ENCODE data around the gene OLFM1. TPM values are rescaled to one million over a fixed set of nuclear protein-coding genes. Genes with fewer than 3 reads are reported as not detected.
"Not testable (repeated sequence)": the region's sequence is repeated elsewhere in the genome, so short reads cannot be mapped to it uniquely, and the experiment has no call there.

OLFM1 gene
- total RNA-seq, 1 donor from 2014 or later, result 5.5 TPM

DNA sequence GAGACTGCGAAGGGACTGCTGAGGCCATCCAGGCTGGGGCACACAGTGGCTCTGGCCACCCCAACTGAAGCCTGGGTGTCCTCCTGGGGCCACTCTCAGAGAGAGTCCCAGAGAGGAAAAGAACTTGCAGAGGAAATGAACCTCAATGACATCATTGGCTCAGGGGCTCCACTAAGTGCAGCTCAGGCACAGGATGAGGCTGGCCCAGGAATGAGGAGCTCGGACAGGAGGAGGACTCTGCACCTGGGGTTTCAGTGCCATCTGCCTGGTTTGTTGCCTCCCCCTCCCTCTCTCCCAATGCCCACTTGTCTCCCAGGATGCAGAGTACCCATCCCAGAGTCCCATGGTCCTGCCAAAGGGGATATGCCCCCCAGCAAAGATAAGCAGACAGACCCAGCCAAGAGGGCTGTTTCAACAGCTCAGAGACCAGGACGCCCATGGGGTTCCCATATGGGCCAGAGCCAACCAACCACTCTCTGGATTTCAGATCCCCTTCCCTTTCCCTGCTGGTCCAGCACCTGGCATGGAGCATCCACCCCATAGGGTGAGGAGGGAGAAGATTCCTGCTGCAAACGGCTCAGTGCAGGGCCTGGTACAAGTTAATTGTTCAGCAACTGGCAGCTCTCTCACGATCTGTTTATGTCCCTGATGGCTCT is 26.9 kb upstream of the OLFM1 start:
- Histone ChIP-seq H4K20me1 (ENCODE audit: insufficient read depth, low read length) (no peaks in the 10 kb centered on the region), H2AFZ (ENCODE audit: low read depth, low read length) (no peak overlapping the region), H3K79me2 (ENCODE audit: insufficient read depth, low read length) (no peaks in the 10 kb centered on the region), H3K4me2 (ENCODE audit: low read length) (no peak overlapping the region), H3K27ac (ENCODE audit: low read depth, low read length) (no peak overlapping the region), H3K27me3 (ENCODE audit: insufficient read depth, low read length) (no peaks in the 10 kb centered on the region), H3K36me3 (ENCODE audit: insufficient read depth, low read length) (no peaks in the 10 kb centered on the region), H3K9me3 (ENCODE audit: insufficient read depth, low read depth, low read length) (no peaks in the 10 kb centered on the region), H3K9ac (ENCODE audit: low read length) (no peak overlapping the region), H3K4me3 (ENCODE audit: insufficient read depth, low read depth, low read length) (no peak overlapping the region), H3K4me1 (ENCODE audit: insufficient read depth, low read length) (no peaks in the 10 kb centered on the region)
- Mint-ChIP-seq H3K36me3 (ENCODE audit: low read depth, unreplicated experiment) (no peaks in the 10 kb centered on the region), H3K27ac (ENCODE audit: unreplicated experiment) (no peak overlapping the region), H3K9me3 (ENCODE audit: unreplicated experiment) (peaks cover 17% of the 10 kb centered on the region), H3K4me3 (ENCODE audit: unreplicated experiment) (no peak overlapping the region), H3K27me3 (ENCODE audit: low read depth, unreplicated experiment) (peaks cover 45% of the 10 kb centered on the region), H3K4me1 (ENCODE audit: low read depth, unreplicated experiment) (no peaks in the 10 kb centered on the region)
- DNase-seq (ENCODE audit: low read depth), result no peak
- TF ChIP-seq, protein P1, sequence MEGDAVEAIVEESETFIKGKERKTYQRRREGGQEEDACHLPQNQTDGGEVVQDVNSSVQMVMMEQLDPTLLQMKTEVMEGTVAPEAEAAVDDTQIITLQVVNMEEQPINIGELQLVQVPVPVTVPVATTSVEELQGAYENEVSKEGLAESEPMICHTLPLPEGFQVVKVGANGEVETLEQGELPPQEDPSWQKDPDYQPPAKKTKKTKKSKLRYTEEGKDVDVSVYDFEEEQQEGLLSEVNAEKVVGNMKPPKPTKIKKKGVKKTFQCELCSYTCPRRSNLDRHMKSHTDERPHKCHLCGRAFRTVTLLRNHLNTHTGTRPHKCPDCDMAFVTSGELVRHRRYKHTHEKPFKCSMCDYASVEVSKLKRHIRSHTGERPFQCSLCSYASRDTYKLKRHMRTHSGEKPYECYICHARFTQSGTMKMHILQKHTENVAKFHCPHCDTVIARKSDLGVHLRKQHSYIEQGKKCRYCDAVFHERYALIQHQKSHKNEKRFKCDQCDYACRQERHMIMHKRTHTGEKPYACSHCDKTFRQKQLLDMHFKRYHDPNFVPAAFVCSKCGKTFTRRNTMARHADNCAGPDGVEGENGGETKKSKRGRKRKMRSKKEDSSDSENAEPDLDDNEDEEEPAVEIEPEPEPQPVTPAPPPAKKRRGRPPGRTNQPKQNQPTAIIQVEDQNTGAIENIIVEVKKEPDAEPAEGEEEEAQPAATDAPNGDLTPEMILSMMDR (IDR thresholded peaks at IDR 0.05; ENCODE audit: insufficient read depth, low read depth, low read length), result no peak
- TF ChIP-seq EZH2 (IDR thresholded peaks at IDR 0.05; ENCODE audit: insufficient read depth, low read length), result no peak
- no peak for FAIRE-seq

GRCh38 chr9:135061441-135061840 is 26.0 kb upstream of the OLFM1 start:
- DNase-seq (ENCODE audit: low read depth) (no peak), FAIRE-seq (no peak)
- Mint-ChIP-seq H3K36me3 (ENCODE audit: low read depth, unreplicated experiment) (peaks cover 3% of the 10 kb centered on the region), H3K9me3 (ENCODE audit: unreplicated experiment) (peaks cover 22% of the 10 kb centered on the region), H3K27ac (ENCODE audit: unreplicated experiment) (no peak overlapping the region), H3K4me3 (ENCODE audit: unreplicated experiment) (no peak overlapping the region), H3K27me3 (ENCODE audit: low read depth, unreplicated experiment) (peaks cover 52% of the 10 kb centered on the region), H3K4me1 (ENCODE audit: low read depth, unreplicated experiment) (no peaks in the 10 kb centered on the region)
- no peak overlapping the region for H3K27ac ChIP-seq (ENCODE audit: low read depth, low read length)
- no peaks in the 10 kb centered on the region for H3K79me2 ChIP-seq (ENCODE audit: insufficient read depth, low read length)
- no peak overlapping the region for H3K9ac ChIP-seq (ENCODE audit: low read length)
- H3K27me3 ChIP-seq (ENCODE audit: insufficient read depth, low read length), result no peaks in the 10 kb centered on the region
- H3K9me3 ChIP-seq (ENCODE audit: insufficient read depth, low read depth, low read length), result no peaks in the 10 kb centered on the region
- no peaks in the 10 kb centered on the region for H3K4me1 ChIP-seq (ENCODE audit: insufficient read depth, low read length)
- no peak overlapping the region for H3K4me3 ChIP-seq (ENCODE audit: insufficient read depth, low read depth, low read length)
- H3K4me2 ChIP-seq (ENCODE audit: low read length), result no peak overlapping the region
- H3K36me3 ChIP-seq (ENCODE audit: insufficient read depth, low read length), result no peaks in the 10 kb centered on the region
- H4K20me1 ChIP-seq (ENCODE audit: insufficient read depth, low read length), result no peaks in the 10 kb centered on the region
- TF ChIP-seq EZH2 (IDR thresholded peaks at IDR 0.05; ENCODE audit: insufficient read depth, low read length), result no peak
- TF ChIP-seq, protein P1 (IDR thresholded peaks at IDR 0.05; ENCODE audit: insufficient read depth, low read depth, low read length), result no peak
- H2AFZ ChIP-seq (ENCODE audit: low read depth, low read length), result no peak overlapping the region

- H3K79me2 ChIP-seq (ENCODE audit: insufficient read depth, low read length), result no peaks in the 10 kb centered on the region
- no peaks in the 10 kb centered on the region for H4K20me1 ChIP-seq (ENCODE audit: insufficient read depth, low read length)
- no peak overlapping the region for H3K27ac ChIP-seq (ENCODE audit: low read depth, low read length)
- FAIRE-seq, result no peak
- no peak overlapping the region for H2AFZ ChIP-seq (ENCODE audit: low read depth, low read length)
- H3K4me2 ChIP-seq (ENCODE audit: low read length), result no peak overlapping the region
- no peaks in the 10 kb centered on the region for H3K4me1 ChIP-seq (ENCODE audit: insufficient read depth, low read length)
- Mint-ChIP-seq H3K4me3 (ENCODE audit: unreplicated experiment) (no peak overlapping the region), H3K4me1 (ENCODE audit: low read depth, unreplicated experiment) (no peaks in the 10 kb centered on the region), H3K27ac (ENCODE audit: unreplicated experiment) (no peak overlapping the region), H3K9me3 (ENCODE audit: unreplicated experiment) (peaks cover 22% of the 10 kb centered on the region), H3K27me3 (ENCODE audit: low read depth, unreplicated experiment) (peaks cover 52% of the 10 kb centered on the region), H3K36me3 (ENCODE audit: low read depth, unreplicated experiment) (peaks cover 3% of the 10 kb centered on the region)
- TF ChIP-seq, protein P1 (IDR thresholded peaks at IDR 0.05; ENCODE audit: insufficient read depth, low read depth, low read length), result no peak
- TF ChIP-seq EZH2 (IDR thresholded peaks at IDR 0.05; ENCODE audit: insufficient read depth, low read length), result no peak
- no peaks in the 10 kb centered on the region for H3K27me3 ChIP-seq (ENCODE audit: insufficient read depth, low read length)
- H3K9ac ChIP-seq (ENCODE audit: low read length), result no peak overlapping the region
- H3K9me3 ChIP-seq (ENCODE audit: insufficient read depth, low read depth, low read length), result no peaks in the 10 kb centered on the region
- H3K4me3 ChIP-seq (ENCODE audit: insufficient read depth, low read depth, low read length), result no peak overlapping the region
- DNase-seq (ENCODE audit: low read depth), result no peak
- H3K36me3 ChIP-seq (ENCODE audit: insufficient read depth, low read length), result no peaks in the 10 kb centered on the region
Observed at GRCh38 chr9:135062254-135062653, 25.2 kb upstream of the OLFM1 start.

- not testable (repeated sequence) for H3K79me2 ChIP-seq (ENCODE audit: insufficient read depth, low read length); H3K9ac ChIP-seq (ENCODE audit: low read length); H2AFZ ChIP-seq (ENCODE audit: low read depth, low read length); H3K27me3 ChIP-seq (ENCODE audit: insufficient read depth, low read length); H3K36me3 ChIP-seq (ENCODE audit: insufficient read depth, low read length); H3K4me3 ChIP-seq (ENCODE audit: insufficient read depth, low read depth, low read length); H3K4me2 ChIP-seq (ENCODE audit: low read length); H3K4me3 Mint-ChIP-seq (ENCODE audit: unreplicated experiment); H4K20me1 ChIP-seq (ENCODE audit: insufficient read depth, low read length); H3K27ac Mint-ChIP-seq (ENCODE audit: unreplicated experiment); H3K36me3 Mint-ChIP-seq (ENCODE audit: low read depth, unreplicated experiment); H3K9me3 ChIP-seq (ENCODE audit: insufficient read depth, low read depth, low read length); DNase-seq (ENCODE audit: low read depth); H3K4me1 ChIP-seq (ENCODE audit: insufficient read depth, low read length); H3K4me1 Mint-ChIP-seq (ENCODE audit: low read depth, unreplicated experiment); FAIRE-seq; H3K27ac ChIP-seq (ENCODE audit: low read depth, low read length)
- peaks cover 61% of the 10 kb centered on the region for H3K27me3 Mint-ChIP-seq (ENCODE audit: low read depth, unreplicated experiment)
- peaks cover 28% of the 10 kb centered on the region for H3K9me3 Mint-ChIP-seq (ENCODE audit: unreplicated experiment)
Observed at GRCh38 chr9:135063466-135063865, 24.0 kb upstream of the OLFM1 start.

Measured in astrocyte (in vitro differentiated cells and primary cell).